Measurements from ENCODE around the gene PRMT7. TPM values are rescaled to one million over a fixed set of nuclear protein-coding genes. Genes with fewer than 3 reads are reported as not detected.

The PRMT7 gene
- total RNA-seq, 1 experiment from 2014 or later: 47.5 TPM

DNA sequence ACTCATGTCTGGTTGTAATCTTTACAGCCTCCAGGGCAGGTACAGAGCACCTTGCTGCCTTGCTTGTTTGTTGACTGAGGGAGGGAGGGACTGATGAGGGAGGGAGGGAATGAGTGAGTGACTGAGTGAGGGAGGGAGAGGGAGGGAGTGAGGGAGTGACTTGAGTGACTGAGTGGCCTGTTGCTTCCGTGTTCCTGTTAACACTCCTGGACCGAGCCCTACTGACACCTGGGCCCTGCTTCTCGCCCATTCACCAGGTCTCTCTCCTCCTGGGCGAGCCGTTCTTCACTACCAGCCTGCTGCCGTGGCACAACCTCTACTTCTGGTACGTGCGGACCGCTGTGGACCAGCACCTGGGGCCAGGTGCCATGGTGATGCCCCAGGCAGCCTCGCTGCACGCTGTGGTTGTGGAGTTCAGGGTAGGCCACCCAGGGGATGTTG lies 41.2 kb downstream of the PRMT7 start:
- BruUV-seq (replicated peaks): no TSS peak
- H3K36me3 ChIP-seq (ENCODE audit: low read depth): no peaks in the 10 kb centered on the region; the same call in 1 of the 2 replicates
- POLR2A ChIA-PET (ENCODE audit: unreplicated experiment): no interaction called here

DNA sequence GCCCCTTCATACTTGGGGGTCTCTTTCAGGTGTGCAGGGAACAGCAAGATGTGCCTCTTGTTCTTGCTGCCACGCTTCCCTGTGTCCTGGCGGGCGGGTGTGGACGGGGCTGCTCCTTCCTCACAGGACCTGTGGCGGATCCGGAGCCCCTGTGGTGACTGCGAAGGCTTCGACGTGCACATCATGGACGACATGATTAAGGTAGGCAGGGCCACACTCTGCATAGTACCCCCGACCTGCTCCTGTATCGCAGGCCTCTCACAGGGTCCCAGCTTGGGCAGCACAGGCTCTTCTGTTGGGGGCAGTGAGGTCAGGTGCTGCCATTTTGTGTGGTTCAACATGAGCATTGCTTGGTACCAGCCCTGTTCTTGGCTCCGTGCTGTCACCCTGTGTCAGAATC lies 42.5 kb downstream of the PRMT7 start:
- Histone ChIP-seq H3K4me3 (no peak overlapping the region), H3K9me2 (ENCODE audit: insufficient read depth) (no peaks in the 10 kb centered on the region), H3K79me2 (ENCODE audit: low read depth) (no peaks in the 10 kb centered on the region), H3K9me3 (ENCODE audit: insufficient read depth, low read depth) (no peaks in the 10 kb centered on the region), H3K27me3 (ENCODE audit: insufficient read depth, low read depth) (no peaks in the 10 kb centered on the region), H3K36me3 (ENCODE audit: low read depth) (no peaks in the 10 kb centered on the region; the same call in 1 of the 2 replicates), H3K27ac (no peak overlapping the region), H2AFZ (no peak overlapping the region), H3F3A (ENCODE audit: insufficient read depth, low read depth) (no peaks in the 10 kb centered on the region), H3K4me1 (replicated peaks; ENCODE audit: insufficient read depth) (no peaks in the 10 kb centered on the region), H3K4me2 (no peak overlapping the region), H4K20me1 (ENCODE audit: insufficient read depth) (no peaks in the 10 kb centered on the region; the same call in 1 of the 2 replicates)
- no TSS peak for BruUV-seq (replicated peaks)
- CTCF ChIA-PET: no interaction called here
- intact Hi-C loops (cut with micrococcal nuclease; ENCODE audit: unreplicated experiment): no loop called here
- no peak for TF ChIP-seq EZH2 (IDR thresholded peaks at IDR 0.05; ENCODE audit: low read depth)
- TF ChIP-seq, protein P1, sequence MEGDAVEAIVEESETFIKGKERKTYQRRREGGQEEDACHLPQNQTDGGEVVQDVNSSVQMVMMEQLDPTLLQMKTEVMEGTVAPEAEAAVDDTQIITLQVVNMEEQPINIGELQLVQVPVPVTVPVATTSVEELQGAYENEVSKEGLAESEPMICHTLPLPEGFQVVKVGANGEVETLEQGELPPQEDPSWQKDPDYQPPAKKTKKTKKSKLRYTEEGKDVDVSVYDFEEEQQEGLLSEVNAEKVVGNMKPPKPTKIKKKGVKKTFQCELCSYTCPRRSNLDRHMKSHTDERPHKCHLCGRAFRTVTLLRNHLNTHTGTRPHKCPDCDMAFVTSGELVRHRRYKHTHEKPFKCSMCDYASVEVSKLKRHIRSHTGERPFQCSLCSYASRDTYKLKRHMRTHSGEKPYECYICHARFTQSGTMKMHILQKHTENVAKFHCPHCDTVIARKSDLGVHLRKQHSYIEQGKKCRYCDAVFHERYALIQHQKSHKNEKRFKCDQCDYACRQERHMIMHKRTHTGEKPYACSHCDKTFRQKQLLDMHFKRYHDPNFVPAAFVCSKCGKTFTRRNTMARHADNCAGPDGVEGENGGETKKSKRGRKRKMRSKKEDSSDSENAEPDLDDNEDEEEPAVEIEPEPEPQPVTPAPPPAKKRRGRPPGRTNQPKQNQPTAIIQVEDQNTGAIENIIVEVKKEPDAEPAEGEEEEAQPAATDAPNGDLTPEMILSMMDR (conservative IDR thresholded peaks at IDR 0.05): no peak
- no peak for DNase-seq
- POLR2A ChIA-PET (ENCODE audit: unreplicated experiment): interaction anchor here (0.6 kb wide), 1 partner anchor 20 kb away, joined by 4 read pairs; no protein-coding TSS in a partner anchor

More for the DNA sequence above, 41.2 kb downstream of the PRMT7 start:
- H3K9me2 ChIP-seq (ENCODE audit: insufficient read depth): no peaks in the 10 kb centered on the region
- no peak overlapping the region for H3K27ac ChIP-seq
- CTCF ChIA-PET: no interaction called here
- intact Hi-C loops (cut with micrococcal nuclease; ENCODE audit: unreplicated experiment): no loop called here
- no peak overlapping the region for H3K4me2 ChIP-seq
- TF ChIP-seq EZH2 (IDR thresholded peaks at IDR 0.05; ENCODE audit: low read depth): no peak
- TF ChIP-seq, protein P1 (conservative IDR thresholded peaks at IDR 0.05): no peak
- no peak overlapping the region for H2AFZ ChIP-seq
- H3K27me3 ChIP-seq (ENCODE audit: insufficient read depth, low read depth): no peaks in the 10 kb centered on the region
- no peaks in the 10 kb centered on the region for H3K79me2 ChIP-seq (ENCODE audit: low read depth)
- no peaks in the 10 kb centered on the region for H3K4me1 ChIP-seq (replicated peaks; ENCODE audit: insufficient read depth)
- no peaks in the 10 kb centered on the region for H3F3A ChIP-seq (ENCODE audit: insufficient read depth, low read depth)
- H3K9me3 ChIP-seq (ENCODE audit: insufficient read depth, low read depth): no peaks in the 10 kb centered on the region
- H4K20me1 ChIP-seq (ENCODE audit: insufficient read depth): no peaks in the 10 kb centered on the region; the same call in 1 of the 2 replicates
- DNase-seq: no peak
- no peak overlapping the region for H3K4me3 ChIP-seq

DNA sequence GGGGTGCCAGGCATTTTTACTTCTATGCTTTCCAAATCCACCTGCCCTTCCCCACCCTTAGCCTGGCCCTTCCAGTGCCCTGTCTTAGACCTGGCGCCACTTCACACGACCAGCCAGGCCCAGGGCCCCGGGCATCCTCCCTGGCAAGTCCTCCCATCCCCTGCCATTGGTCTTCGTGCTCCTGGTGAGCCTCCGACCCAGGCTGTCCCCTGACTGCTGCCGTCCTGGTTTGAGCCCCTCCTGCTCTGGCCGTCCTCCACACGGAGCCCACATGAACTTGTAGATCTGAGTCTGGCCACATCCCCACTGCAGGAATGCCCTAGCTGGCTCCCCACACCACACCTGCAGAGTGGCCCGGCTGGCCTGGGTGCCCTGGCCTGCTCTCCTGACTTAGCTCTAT lies 44.0 kb downstream of the PRMT7 start:
- H3K9me2 ChIP-seq (ENCODE audit: insufficient read depth): no peaks in the 10 kb centered on the region
- POLR2A ChIA-PET (ENCODE audit: unreplicated experiment): no interaction called here
- CTCF ChIA-PET: no interaction called here
- intact Hi-C loops (cut with micrococcal nuclease; ENCODE audit: unreplicated experiment): no loop called here
- no peaks in the 10 kb centered on the region for H3K27me3 ChIP-seq (ENCODE audit: insufficient read depth, low read depth)
- no peak overlapping the region for H3K4me2 ChIP-seq
- H3K36me3 ChIP-seq (ENCODE audit: low read depth): no peaks in the 10 kb centered on the region; the same call in 1 of the 2 replicates
- H3K4me3 ChIP-seq: no peak overlapping the region
- H4K20me1 ChIP-seq (ENCODE audit: insufficient read depth): no peaks in the 10 kb centered on the region; the same call in 1 of the 2 replicates
- no peak overlapping the region for H3K27ac ChIP-seq
- no peaks in the 10 kb centered on the region for H3K9me3 ChIP-seq (ENCODE audit: insufficient read depth, low read depth)
- no peaks in the 10 kb centered on the region for H3K79me2 ChIP-seq (ENCODE audit: low read depth)
- no TSS peak for BruUV-seq (replicated peaks)
- H2AFZ ChIP-seq: no peak overlapping the region
- DNase-seq: no peak
- TF ChIP-seq, protein P1 (conservative IDR thresholded peaks at IDR 0.05): no peak
- no peak for TF ChIP-seq EZH2 (IDR thresholded peaks at IDR 0.05; ENCODE audit: low read depth)
- no peaks in the 10 kb centered on the region for H3F3A ChIP-seq (ENCODE audit: insufficient read depth, low read depth)
- H3K4me1 ChIP-seq (replicated peaks; ENCODE audit: insufficient read depth): no peaks in the 10 kb centered on the region
